Hepatocyte (in vitro differentiated cells): ENCODE data around the gene ALK.

Experiments
- CTCF ChIP-seq: fragments of 200-600 bp; sonication (generic); IDR thresholded peaks from 2 replicates; pipeline ENCODE4 v1.5.1; 2016; ENCODE audit warnings: antibody characterized with exemption, mild to moderate bottlenecking; ENCODE audit not compliant: poor library complexity
- EZH2 ChIP-seq: fragments of 200-600 bp; sonication (generic); IDR thresholded peaks from 2 replicates; pipeline ENCODE4 v1.6.1; 2016; ENCODE audit warnings: antibody characterized with exemption, mild to moderate bottlenecking, borderline replicate concordance
- EZH2phosphoT487 ChIP-seq: fragments of 200-600 bp; sonication (generic); IDR thresholded peaks from one replicate; pipeline ENCODE4 v1.6.1; 2018; ENCODE audit warnings: antibody characterized with exemption, mild to moderate bottlenecking, low read depth, moderate library complexity; ENCODE audit not compliant: unreplicated experiment, severe bottlenecking

- no peak for TF ChIP-seq CTCF
- TF ChIP-seq EZH2, result no peak
- TF ChIP-seq EZH2phosphoT487, result no peak
These were observed 192.0 kb downstream of the ALK start for GRCh38 chr2:29729401-29729800.
